Fibroblast of skin of scalp (primary cell): ENCODE results near the gene RAB8B. TPM values are rescaled to one million over a fixed set of nuclear protein-coding genes. Genes with fewer than 3 reads are reported as not detected.
A peak's percentile ranks its signal among the peaks of the same experiment; 100 is the strongest.

ENCODE experiments used
- DNase-seq: peaks from one replicate; pipeline ENCODE4 v3.0.0-alpha.2; 2013
- polyA plus RNA-seq, 2 experiments: library from polyadenylated mRNA; unstranded; fragments of 120-200 nt; gene quantifications; one replicate each; pipeline ENCODE4 v1.2.1, GENCODE V29; 2013; ENCODE audit not compliant: insufficient read length in 2 of 2

RAB8B gene
- polyA plus RNA-seq (2013, experiment 1 of 2; ENCODE audit: insufficient read length): 20.3 TPM
- polyA plus RNA-seq (2013, experiment 2 of 2; ENCODE audit: insufficient read length): 23.0 TPM

GRCh38 chr15:63188926-63189871 is at the start of gene RAB8B:
RAB8B (plus strand) TSS chr15:63189606; CDS start chr15:63189625, 19 bp downstream.
- peak; percentile 97 for DNase-seq

GRCh38 chr15:63140936-63141335 is 48.5 kb upstream of the RAB8B start:
- DNase-seq: no peak

DNA sequence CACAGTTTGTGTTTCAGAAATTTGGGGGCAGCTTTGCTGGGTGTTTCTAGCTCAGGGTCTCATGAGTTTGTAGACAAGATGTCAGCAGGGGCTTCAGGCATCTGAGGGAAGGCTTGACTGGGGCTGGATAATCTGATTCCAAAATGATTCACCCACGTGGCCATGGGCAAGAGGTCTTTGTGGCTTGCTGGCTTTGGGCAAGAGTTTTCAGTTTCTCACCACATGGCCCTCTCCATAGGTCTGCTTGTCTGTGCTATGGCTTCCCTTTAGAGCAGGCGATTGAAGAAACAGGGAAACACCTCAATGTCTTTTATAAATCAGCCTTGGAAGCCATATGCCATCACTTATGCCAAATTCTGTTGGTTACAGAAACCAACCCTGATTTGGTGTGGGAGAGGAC is 44.0 kb upstream of the RAB8B start:
- DNase-seq: no peak

- no peak for DNase-seq
These were observed 42.7 kb upstream of the RAB8B start for GRCh38 chr15:63146684-63147083.

DNA sequence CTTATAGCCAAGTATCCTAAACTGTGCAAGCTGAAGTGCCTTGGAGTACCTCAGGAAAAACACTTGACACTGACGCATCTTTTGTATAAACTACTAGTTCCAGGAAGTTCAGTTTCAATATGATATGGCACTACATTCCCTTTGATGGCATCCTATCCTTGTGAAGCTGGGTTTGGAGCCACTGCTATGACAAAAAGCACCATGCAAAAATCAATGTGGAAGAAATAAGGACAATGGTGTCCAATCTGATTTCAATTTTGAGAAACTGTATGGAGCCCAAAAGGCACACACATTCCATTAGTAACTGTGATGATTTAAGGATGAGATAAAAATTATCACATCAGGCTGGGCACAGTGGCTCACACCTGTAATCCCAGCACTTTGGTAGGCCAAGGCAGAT is 37.7 kb upstream of the RAB8B start:
- DNase-seq: no peak

DNA sequence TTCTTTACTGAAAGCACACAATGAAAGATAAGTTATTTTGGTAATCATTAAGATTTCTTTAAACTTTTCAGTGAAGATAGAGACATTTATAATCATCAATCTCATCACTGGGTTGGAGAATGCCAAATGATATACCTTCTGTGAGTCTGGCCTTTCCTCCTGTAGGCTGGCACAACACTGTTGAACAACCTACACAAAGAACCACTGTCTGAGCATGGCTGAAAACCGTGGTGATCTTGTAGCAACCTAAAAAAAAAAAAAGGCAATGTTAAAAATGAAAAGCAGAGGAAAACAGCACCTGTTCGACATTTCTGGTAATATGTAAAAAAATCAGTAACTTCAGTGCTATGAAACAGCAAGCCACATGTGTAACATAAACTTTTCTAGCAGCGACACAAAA is 33.9 kb upstream of the RAB8B start:
- DNase-seq: no peak

- DNase-seq: no peak
These were observed 33.2 kb upstream of the RAB8B start for GRCh38 chr15:63156086-63156710.

DNA sequence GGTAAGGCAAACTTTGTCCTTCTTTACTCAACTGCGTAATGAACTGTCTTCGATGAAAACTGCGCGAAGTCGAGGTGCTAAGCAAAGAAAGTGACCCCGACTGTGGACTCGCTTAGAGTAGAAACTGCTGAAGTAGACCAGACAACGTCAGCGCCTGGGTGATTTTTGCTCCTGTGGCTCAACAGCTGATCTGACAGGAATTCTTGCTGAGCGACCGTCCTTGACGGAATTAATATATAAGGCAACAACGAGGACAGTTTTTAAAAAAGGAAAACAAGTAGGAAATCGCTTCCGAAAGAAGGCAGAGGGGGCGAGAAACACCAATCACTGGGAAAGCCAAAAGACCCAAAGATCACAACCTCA is 32.7 kb upstream of the RAB8B start:
- peak; percentile 40 for DNase-seq

DNA sequence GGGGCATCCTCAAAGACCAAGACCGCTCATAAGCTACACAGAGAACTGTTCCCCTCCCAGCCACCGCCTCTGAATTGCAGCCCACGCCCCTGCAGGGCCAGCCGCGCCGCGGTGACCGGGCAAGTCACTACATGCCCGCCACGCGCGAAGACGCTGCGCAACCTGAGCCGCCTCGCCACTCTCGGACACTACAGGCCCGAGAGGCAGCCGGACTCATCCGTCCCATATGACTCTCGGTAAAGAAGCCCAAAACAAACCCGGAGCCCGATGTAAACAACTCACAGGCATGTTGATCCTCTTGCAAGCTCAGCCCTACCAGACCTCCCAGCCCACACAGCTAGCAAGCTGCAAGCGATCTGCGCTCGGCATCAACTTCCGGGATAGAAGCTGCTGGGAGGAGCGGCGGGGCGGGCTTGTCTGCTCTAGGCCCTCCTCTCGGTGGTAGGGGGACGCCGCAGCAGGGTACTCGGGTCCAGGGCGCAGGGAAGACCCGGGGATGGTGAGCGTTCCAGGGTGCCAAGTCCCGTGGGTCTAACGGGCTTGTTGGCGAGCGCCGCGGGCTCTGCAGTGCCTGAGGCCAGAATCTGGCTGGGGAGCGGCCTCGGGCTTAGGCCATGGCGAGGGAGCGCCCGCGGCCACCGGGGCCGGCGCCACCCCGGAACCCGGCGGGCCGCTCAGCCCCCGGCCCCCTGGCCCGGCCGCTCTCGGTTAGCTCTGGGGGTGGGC is 32.1 kb upstream of the RAB8B start, which contains the start of gene RPS27L:
Gene RPS27L, minus strand, starts transcription at position 360 of the 726 bp plus-strand sequence. Its CDS starts 72 bp downstream, at position 288.
- DNase-seq: peak; percentile 94

- DNase-seq: peak; percentile 80
These were observed 31.4 kb upstream of the RAB8B start for GRCh38 chr15:63157891-63158431.

DNA sequence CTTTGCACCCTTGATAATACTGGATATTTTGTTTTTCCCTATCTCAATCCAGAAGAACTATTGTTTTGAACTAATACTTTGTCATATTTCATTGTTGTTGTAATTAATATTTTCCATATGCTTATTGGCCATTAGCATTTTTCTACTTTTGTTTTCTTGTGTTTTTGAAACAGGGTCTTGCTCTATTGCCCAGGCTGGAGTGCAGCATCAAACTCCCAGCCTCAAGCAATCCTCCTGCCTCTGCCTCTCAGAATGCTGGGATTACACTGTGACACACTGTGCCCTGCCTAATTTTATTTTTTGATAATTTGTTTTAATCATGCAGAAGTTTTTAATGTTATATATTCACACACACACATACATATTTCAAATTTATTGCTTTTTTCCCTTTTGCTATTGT is 28.8 kb upstream of the RAB8B start:
- no peak for DNase-seq

GRCh38 chr15:63163217-63163616 is 26.2 kb upstream of the RAB8B start:
- DNase-seq: no peak

GRCh38 chr15:63165166-63165859 is 24.1 kb upstream of the RAB8B start:
- DNase-seq: no peak

DNA sequence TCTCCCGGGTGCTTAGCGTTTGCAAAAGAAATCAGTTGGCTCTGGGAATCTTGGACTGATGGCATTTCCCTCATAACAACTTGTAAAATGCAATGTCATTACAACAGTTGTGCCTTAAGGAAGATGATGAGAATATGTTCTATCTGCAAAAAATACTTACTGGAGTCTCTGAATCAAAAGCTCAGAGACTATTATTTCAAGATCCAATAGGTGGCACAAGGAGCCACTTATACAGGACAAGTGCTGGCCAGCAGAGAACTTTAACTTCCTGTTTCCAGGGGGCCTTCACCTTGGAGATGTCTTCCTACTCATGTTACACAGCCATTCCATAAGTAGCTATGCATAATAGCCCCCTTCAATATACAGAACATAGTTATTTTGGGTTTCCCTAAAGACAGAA is 23.2 kb upstream of the RAB8B start:
- DNase-seq: peak; percentile 44

GRCh38 chr15:63169788-63170187 is 19.6 kb upstream of the RAB8B start:
- DNase-seq: no peak

GRCh38 chr15:63172376-63172775 is 17.0 kb upstream of the RAB8B start:
- no peak for DNase-seq

GRCh38 chr15:63172851-63173451 is 16.5 kb upstream of the RAB8B start:
- no peak for DNase-seq

GRCh38 chr15:63176302-63176701 is 13.1 kb upstream of the RAB8B start:
- no peak for DNase-seq

DNA sequence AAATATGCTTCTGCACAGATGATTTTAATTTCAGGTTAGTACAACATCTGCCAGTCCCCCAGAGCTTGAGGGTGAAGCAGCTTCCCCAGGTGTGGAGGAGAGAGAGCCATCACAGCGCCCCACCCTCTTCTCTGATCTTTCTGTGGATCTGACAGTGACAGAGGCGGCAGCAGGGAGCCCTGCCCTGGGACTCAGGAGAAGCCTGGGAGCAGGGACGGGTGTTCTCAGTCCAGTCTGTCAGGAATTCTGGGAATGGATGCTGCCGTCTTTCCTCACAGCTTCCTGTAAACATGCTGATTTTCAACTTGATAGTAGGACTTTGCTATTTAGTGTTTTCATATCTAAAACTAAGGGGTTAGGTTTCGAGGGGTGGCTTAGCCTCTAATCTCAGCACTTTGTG is 11.4 kb upstream of the RAB8B start:
- DNase-seq: no peak

- no peak for DNase-seq
These were observed 8.7 kb upstream of the RAB8B start for GRCh38 chr15:63180746-63181145.

- DNase-seq: no peak
These were observed 7.8 kb upstream of the RAB8B start for GRCh38 chr15:63181648-63182047.

DNA sequence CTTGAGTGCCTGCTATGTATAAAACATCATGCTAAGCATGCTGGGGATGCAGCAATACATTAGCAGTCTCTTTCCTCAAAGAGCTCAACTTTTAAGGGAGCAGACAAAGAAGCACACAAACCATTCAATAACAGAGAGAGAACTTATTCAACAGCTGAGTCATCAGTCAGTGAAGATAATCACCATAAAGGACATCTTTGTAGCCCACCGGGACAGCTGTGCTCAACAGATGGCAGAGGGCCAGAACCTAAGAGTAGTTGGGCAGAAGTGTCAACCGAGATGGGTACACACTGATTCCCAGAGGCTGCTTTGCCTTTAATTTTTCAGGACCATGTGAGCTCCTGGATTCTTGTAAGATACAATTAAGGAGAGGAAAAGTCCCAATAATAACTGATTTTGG is 4.2 kb upstream of the RAB8B start:
- no peak for DNase-seq
